Lower lobe of right lung (tissue), 2 donors: Measurements from ENCODE around the gene MAP2K4. TPM values are rescaled to one million over a fixed set of nuclear protein-coding genes. Genes with fewer than 3 reads are reported as not detected.

Experiments
- ATAC-seq, 2 donors: fragments of 200-7000 bp; cut with Tn5 transposase; one replicate each; pipeline ENCODE4 v1.9.1; 2020 to 2022; ENCODE audit warnings: mild to moderate bottlenecking in 2 of 2, moderate library complexity in 2 of 2
- DNase-seq: peaks from one replicate; pipeline ENCODE4 v3.0.0-alpha.2; 2020
- H3K27ac ChIP-seq: fragments of 200-600 bp; one replicate; pipeline ENCODE4 v1.8.0; 2022
- H3K27me3 ChIP-seq: fragments of 200-600 bp; one replicate; pipeline ENCODE4 v1.8.0; 2022; ENCODE audit warnings: low read depth
- H3K36me3 ChIP-seq: fragments of 200-600 bp; one replicate; pipeline ENCODE4 v1.8.0; 2022; ENCODE audit warnings: mild to moderate bottlenecking
- H3K4me1 ChIP-seq: fragments of 200-600 bp; one replicate; pipeline ENCODE4 v1.8.0; 2022
- H3K4me3 ChIP-seq: fragments of 200-600 bp; one replicate; pipeline ENCODE4 v1.8.0; 2022; ENCODE audit warnings: mild to moderate bottlenecking
- H3K9me3 ChIP-seq: fragments of 200-600 bp; one replicate; pipeline ENCODE4 v1.8.0; 2022
- intact Hi-C: fragments of 100-400 bp; cut with DNase I; formaldehyde crosslinking; loops from one replicate; pipeline ENCODE4 v1.11.0; 2022
- microRNA-seq: library from miRNA; unstranded; fragments of <30 nt; microRNA quantifications from one replicate; pipeline ENCODE4 v1.2.0, GENCODE V29; 2020; ENCODE audit warnings: borderline number of aligned reads
- total RNA-seq: library from RNA; stranded (reverse); fragmentation: NEBNext Ultra II Directional; extraction: Animal tissue kit (Norgen Biotek cat#: 25700); gene quantifications from one replicate; pipeline ENCODE4 v1.2.1, GENCODE V29; 2021
- TF ChIP-seq, protein P1 (sequence below): fragments of 200-600 bp; IDR thresholded peaks from one replicate; pipeline ENCODE4 v1.8.0; 2022; ENCODE audit warnings: antibody characterized with exemption, mild to moderate bottlenecking
- donor health status: DM: no; HTN: yes; CAD: no; lungs with severe emphysema.

MAP2K4 gene
- total RNA-seq, 1 donor from 2014 or later, result 33.0 TPM

DNA sequence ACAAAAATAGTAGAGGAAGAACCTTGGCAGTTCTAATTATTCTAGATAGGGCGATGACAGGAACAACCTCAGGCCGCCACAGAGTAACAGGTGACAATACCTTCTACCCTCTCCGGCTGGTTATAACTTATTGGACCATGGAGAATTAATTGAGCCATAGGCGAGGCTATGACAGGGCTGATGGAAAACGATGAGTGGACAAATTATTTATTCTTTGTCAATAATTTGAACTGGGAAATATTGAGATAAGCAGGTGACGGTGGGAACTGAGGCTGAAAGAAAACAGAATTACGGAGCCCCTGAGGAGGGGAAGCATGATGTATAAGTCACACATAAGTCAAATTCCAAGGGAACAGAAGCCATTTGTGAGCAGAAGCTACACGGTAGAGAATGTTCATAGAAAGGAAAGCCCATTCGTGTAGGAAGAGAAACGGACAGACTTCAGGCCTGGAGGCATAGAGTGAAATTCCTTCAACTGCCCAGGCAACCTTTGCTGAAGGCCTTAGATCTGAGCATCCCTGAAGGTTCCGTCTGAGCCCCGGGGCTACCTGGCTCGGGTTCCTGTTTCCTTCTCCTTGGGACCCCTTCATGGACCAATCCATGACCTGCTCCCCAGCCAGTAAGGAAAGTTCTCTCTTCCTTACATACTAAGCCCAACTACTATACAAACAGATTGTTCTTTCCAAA, 158.1 kb downstream of the MAP2K4 start:
- Histone ChIP-seq H3K36me3 (no peaks in the 10 kb centered on the region), H3K27ac (no peak overlapping the region), H3K4me3 (no peak overlapping the region), H3K4me1 (no peaks in the 10 kb centered on the region), H3K27me3 (no peaks in the 10 kb centered on the region), H3K9me3 (no peaks in the 10 kb centered on the region)
- intact Hi-C loops, result no loop called here
- DNase-seq (no peak), ATAC-seq (no peak)
- TF ChIP-seq, protein P1, sequence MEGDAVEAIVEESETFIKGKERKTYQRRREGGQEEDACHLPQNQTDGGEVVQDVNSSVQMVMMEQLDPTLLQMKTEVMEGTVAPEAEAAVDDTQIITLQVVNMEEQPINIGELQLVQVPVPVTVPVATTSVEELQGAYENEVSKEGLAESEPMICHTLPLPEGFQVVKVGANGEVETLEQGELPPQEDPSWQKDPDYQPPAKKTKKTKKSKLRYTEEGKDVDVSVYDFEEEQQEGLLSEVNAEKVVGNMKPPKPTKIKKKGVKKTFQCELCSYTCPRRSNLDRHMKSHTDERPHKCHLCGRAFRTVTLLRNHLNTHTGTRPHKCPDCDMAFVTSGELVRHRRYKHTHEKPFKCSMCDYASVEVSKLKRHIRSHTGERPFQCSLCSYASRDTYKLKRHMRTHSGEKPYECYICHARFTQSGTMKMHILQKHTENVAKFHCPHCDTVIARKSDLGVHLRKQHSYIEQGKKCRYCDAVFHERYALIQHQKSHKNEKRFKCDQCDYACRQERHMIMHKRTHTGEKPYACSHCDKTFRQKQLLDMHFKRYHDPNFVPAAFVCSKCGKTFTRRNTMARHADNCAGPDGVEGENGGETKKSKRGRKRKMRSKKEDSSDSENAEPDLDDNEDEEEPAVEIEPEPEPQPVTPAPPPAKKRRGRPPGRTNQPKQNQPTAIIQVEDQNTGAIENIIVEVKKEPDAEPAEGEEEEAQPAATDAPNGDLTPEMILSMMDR, result no peak

DNA sequence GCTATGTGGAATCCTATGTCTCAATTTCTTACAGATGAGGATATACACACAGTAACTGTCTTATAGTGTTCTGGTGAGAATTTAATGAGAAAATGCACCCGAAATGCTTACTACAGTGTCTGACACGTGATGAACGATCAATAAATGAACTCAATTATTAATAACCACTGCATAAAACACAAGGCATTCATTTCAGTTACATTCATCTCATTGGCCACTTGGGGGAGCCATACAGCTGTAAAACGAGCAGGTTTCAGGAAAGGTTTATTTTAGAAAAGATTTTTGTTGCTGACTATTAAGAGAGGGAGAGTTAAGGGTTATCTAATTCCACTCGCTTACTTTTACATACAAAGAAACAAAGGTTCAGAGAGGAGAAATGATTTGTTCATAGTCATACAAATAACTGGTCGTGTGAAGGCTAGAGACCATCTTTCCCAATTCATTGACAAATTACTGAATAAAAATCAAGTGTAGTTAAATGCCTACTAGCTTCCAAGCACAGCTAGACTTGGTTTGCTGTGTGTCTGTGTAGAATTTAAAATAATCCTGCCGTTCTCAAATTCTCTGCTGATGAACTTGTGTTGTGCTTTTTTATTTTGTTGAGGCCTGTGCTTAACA, 160.1 kb downstream of the MAP2K4 start:
- no peaks in the 10 kb centered on the region for H3K36me3 ChIP-seq
- no peaks in the 10 kb centered on the region for H3K27me3 ChIP-seq
- no peak for ATAC-seq
- no peaks in the 10 kb centered on the region for H3K4me1 ChIP-seq
- H3K27ac ChIP-seq, result no peak overlapping the region
- DNase-seq, result no peak
- TF ChIP-seq, protein P1, result peak; percentile 70
- no peak overlapping the region for H3K4me3 ChIP-seq
- intact Hi-C loops, result no loop called here
- H3K9me3 ChIP-seq, result no peaks in the 10 kb centered on the region

DNA sequence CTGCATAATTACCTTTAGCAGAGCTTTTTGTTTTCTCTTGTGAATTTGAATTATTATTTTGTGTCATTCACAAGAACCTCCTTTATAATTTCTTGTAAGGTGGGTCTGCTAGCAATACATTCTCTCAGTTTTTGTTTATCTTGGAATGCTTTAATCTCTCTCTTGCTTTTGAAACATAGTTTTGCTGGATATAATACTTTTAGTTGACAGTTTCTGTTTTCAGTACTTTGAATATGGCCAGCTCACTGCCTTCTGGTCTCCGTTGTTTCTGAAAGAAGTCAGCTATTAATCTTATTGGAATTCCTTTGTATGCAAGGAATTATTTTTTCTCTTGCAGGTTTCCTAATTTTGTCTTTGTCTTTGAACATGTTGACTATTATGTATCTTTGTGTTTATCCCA, 167.0 kb downstream of the MAP2K4 start:
- intact Hi-C loops, result no loop called here
- Histone ChIP-seq H3K4me3 (no peak overlapping the region), H3K27me3 (no peaks in the 10 kb centered on the region), H3K4me1 (no peaks in the 10 kb centered on the region), H3K9me3 (peaks cover 12% of the 10 kb centered on the region), H3K27ac (no peak overlapping the region), H3K36me3 (no peaks in the 10 kb centered on the region)
- TF ChIP-seq, protein P1, result no peak
- no peak for DNase-seq
- no peak for ATAC-seq

DNA sequence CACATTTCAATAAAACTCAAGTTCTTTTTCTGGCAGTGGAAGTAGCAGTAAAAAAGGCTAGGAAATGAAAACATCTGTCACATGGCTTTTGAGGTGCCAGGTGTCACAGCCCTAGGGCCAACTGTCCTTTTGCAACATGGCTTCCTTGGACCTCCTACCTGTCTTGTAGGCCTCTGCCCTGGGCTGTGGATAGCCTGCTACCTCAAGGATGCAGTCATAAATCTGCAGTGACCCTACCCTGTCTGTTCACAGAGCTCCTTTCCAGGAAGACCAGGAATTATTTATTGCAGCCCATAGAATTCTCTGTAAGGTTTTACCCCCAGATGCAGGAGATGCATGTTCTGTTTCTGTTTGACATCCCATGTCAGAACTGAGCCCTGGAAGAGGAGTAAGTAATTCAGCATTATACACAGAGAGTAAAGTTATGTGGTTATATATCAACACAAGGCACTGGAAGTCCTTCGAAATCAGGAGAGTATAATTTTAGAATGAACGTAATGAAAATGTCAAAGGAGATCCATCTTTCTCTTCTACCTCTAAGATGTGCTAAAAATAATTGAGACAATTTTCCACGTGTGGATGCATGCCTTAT, 172.6 kb downstream of the MAP2K4 start:
- no peaks in the 10 kb centered on the region for H3K36me3 ChIP-seq
- no peaks in the 10 kb centered on the region for H3K4me1 ChIP-seq
- ATAC-seq, result no peak
- intact Hi-C loops, result no loop called here
- no peaks in the 10 kb centered on the region for H3K27me3 ChIP-seq
- TF ChIP-seq, protein P1, result no peak
- no peak for DNase-seq
- H3K27ac ChIP-seq, result no peak overlapping the region
- H3K4me3 ChIP-seq, result no peak overlapping the region
- H3K9me3 ChIP-seq, result no peaks in the 10 kb centered on the region

Small RNA genes within 50 kb of the gene (microRNA-seq; reads per million reads assigned to microRNA genes)
- gene MIR744, result 814 reads per million, percentile 78 among the genes with 10 or more reads in this experiment

Other genes with a start within 250 kb of the MAP2K4 start
- gene ZNF18, start 23.4 kb upstream of the MAP2K4 start, total RNA-seq, result 7.2 TPM